GM21423 (cell line): ENCODE data around the gene CD36.

Experiments
- ATAC-seq: cut with Tn5 transposase; IDR thresholded peaks from one replicate; pipeline ENCODE4 v1.9.1; 2021; ENCODE audit warnings: mild to moderate bottlenecking, moderate library complexity; ENCODE audit not compliant: unreplicated experiment

The CD36 gene

DNA sequence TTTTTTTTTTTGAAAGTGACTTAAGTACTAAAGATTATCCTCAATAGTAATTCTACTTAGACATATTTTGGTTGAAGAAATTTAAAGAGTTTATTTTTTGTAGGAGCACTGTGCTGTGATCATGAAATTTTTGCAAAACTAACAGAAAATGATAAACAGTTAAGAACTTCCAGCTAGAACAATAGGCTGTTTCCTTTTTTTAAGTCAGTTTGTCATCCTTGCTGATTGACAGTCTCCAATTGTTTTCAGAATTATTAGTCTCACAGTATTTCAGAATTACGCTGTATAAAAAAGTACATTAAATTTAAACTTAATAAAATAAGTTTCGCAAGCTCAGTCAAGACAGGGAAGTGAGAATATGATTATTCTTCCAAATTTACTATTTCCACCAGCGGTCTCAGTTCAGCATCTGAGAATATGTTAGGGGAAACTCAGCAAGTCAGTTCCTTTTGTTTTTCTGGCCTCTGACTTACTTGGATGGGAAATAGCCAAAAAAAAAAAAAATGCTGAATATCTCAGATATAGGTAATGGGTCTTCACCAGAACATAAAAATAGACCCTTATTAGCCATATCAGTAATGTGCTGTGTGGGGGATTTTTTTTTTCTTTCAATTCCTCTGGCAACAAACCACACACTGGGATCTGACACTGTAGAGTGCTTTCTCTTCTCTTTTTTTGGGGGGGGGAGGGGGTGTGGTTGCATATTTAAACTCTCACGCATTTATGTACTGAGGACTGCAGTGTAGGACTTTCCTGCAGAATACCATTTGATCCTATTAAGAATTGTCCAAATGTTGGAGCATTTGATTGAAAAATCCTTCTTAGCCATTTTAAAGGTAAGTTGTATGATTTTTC, at the start of gene CD36:
CD36 (plus strand) TSS at position 732 of the 855 bp plus-strand sequence. CDS start 8,099 bp downstream, outside the sequence.
- ATAC-seq = no peak

DNA sequence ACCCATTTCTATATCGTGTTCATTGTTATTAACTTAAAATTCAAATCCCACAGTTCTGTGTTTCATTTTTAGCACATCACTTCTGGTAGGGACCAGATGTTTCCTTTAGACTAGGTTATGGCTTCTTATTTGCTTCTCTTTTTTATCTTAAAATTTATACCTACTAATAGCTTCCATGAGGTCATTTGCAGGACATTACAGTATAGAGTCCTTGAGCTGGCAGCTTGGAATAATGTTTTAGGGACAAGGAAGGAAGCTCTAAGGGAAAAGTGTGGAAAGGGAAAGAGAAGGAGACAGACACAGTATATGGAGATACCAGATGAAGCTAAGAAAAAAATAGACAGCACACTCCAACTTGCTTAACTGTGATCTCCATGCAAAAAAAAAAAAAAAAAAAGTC, 48.8 kb upstream of the CD36 start:
- ATAC-seq = no peak

DNA sequence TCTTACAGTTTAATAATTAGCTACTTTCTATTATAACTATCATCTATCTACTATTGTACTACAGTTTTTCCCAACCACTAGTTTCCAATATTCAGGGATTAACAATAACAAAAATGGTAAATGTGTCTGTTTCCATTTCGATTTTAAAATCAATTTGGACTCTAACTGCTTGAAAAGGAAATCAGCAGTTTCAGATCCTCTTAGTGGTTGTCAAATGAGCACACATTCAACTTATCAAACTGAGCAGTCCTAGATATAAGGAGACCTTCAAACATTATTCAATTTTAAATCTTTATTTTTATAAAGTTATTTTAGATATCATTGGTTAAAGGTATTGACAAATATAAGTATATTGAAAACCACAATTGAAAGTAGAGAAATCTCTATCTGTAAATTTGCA, 46.8 kb upstream of the CD36 start:
- ATAC-seq = no peak

DNA sequence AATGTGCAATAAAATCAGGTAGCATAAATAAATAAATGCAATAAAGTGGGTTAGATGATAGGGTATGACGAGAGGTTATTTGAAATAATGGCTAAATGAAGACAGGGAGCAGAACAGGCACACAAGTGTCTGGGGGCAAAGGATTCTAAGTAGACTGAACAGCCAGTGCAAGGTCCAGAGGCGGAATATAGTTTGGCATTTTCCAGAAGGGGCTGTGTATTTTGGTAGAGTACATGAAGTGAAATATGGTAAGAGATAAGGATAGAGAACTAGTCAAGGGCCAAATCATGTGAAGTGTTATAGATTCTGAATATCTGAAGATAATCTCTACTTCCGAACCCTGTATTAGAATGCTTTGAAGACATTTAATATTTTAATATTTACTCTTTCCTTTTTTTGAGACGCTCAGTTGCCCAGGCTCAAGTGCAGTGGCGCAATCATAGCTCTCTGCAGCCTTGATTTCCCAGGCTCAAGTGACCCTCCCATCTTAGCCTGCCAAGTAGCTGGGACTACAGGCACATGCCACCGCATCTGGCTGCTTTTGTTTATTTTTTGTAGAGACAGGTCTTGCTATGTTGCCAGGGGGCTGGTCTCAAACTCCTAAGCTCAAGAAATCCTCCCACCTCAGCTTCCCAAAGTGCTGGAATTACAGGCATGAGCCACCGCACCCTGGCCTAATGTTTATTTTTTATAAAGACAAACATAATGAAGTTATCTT, 44.4 kb upstream of the CD36 start:
- ATAC-seq = no peak

DNA sequence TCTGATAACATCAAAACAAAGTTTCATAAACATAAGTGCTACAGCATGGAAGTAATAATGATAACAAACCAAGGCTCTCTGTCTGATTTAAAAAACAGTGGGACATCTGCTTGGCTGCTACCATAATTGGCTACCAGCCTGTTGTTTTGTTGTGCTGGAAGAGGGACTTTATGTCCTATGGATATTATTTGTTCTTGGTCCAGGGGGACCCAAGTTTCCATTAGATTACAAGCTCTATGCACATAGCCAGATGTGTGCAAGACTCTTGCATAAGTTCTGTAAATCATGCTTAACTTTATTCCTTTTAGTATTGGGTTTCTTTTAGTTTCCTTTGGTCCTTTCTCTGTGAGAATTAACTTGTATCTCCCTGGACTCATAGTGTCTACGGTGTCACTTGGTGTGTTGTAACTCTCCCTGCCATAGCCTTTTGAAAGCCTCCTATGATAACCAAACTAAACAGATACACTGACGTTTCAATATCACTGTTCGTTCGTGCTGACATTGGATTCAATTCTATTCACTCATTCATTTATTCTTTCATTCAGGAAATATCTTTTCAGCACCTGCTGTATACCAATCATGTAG, 41.4 kb upstream of the CD36 start:
- no peak for ATAC-seq

DNA sequence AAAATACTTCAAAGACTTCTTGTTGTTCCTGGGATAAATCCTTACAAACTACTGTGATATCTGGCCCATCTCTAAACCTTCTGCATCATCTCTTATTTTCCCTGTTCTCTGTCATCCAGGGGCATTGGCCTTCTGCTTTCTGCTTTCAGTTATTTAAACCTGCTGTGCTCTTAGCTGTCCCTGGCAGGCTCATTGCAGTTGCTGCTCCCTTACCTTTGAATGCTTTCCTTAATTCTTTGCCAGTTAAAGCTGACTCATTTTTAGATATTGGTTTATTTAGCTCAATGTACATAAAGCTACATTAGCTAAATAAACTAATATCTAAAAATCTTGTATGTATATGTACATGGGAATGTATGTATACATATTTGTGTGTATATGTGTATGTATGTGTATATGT, 40.6 kb upstream of the CD36 start:
- no peak for ATAC-seq

DNA sequence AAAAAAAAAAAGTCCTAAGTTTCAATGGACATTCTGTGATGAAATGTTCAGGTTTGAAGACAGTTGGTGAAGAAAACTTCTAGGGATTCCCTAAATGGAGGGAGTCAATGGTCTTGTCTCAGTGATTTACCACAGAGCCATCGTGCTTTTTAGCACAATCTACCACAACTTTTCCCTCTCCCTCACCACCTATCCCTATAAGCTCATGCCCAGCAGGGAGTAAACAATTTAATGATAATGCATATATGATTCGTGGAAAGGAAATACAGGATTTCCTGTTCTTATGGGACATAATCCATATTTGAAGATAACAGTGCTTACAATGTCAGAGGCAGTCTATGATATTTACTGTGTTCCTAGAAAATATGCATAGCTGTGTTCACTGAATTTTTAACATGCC, 38.4 kb upstream of the CD36 start:
- ATAC-seq = no peak

DNA sequence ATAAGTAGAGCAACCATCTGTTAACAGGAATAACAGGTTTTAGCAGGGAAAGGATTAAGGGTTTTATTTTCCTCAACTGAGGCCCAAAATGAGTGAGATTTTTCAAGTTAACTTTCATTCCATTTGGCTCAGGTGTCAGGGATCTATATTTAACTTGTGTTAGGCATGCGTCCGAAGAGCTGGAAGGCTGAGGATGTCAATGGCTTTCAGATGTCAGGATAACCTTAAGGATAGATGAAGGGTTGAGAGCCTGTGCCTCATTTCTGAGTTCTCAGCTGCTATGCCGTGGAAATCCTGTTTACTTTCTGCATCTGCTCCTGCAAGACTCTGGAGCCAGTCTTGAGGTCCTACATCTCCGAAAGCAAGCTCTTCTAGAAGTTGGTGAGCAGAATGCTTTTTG, 36.4 kb upstream of the CD36 start:
- ATAC-seq = no peak

DNA sequence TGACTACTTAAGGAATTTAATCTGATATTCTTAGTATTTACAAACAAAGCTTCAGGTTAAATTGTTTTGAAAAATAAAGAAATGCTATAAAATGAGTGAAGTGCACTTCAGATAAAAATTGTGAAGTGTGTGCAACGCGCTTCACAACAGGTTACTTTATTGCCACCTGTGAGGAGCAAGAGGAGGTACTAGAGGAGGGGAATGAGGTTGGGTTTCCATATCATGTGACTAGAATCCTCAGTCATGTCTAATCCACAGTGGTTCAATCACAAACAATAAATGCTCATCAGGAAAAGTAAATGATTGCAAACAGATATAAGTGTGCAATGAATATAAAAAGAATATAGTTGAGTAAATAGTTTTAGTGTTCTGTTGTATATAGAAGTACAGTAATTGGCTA, 34.5 kb upstream of the CD36 start:
- ATAC-seq = no peak

DNA sequence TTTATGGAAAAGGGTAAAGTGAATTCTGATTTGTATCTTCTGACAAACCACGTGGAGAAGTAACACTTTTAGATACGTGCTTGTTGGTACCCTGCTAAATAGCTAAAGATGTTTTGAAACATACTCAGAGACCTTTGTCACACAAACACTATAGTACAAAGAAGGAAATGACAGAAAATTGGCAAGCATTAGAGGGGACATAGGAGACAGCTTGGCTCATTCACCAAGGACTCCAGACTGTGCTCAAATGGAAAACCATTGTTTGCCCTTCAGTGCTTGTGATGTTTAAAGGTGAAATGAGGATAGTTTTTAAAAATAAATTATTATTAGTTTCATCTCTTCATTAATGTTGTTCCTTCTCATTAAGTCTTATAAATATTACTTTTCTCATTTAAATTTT, 34.0 kb upstream of the CD36 start:
- no peak for ATAC-seq

DNA sequence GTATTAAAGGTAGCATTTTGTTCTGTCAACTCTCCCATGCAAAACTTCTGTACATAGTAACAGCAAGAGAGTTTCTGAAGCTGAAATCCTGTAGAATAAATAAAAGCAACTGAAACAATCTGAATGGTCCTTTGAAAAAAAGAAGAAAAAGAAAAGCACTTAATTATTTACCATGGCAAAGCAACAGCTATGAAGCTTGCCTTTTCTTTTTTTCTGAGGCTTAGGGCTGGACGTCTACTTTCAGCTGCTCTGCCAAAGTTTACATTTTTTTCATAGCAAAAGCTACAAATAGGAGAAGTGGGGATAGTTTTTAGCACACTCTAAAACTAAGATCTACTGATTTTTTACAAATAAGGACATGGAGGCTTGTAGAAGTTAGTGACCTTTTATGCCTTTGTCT, 31.3 kb upstream of the CD36 start:
- no peak for ATAC-seq

DNA sequence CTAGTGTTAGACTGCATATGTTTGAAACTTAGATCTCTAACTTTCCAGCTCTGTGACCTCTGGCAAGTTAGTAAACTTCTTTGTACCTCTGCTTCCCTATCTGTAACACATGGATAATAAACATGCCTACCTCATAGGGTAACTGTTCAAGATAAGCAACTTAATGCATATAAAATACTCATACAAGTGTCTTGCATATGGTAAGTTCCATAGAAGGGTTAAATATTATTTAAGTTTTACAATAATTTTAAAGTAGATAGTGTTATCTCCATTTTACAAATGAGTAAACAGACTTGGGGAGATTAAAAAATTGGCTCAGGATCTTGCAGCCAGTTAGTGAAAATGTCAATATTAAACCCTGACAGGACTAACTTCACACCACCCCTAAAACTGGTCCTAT, 30.1 kb upstream of the CD36 start:
- no peak for ATAC-seq

DNA sequence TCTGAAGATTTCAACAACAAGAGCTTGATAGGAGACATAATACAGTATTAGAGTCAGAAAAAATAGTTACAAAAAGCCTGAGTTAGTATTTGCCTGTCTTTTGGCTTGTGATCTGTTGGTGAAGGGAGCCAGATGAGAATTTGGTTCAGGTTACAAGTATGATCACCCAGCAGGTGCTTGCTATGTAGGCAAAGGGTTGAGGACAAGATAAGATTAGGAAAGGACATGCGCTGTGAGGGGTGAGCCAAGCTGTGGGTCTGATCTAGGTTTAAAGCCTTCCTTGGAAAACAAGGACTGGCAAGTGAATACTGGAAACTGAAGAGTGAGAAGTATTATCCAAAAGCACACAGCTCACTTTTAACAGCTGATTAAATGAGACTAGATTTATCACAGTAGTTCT, 28.7 kb upstream of the CD36 start:
- no peak for ATAC-seq

DNA sequence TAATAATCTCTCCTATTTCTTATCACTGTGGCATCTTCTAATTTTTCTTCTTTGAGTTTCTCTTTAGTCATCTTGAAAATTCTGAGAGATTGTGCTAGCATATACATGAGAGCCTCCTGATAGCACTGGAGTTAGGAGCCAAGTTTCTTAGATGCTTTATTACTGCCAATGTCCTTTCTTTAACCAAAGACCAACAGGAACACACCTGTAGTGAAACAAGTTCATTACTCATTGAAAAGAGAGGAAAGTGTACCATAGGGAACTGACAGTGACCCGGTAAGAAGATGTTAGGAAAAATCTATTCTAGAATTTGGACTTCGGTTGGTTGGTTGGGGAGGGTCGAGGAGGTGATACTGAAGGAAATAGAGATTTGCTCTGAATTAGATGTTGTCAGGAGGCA, 27.1 kb upstream of the CD36 start:
- no peak for ATAC-seq

DNA sequence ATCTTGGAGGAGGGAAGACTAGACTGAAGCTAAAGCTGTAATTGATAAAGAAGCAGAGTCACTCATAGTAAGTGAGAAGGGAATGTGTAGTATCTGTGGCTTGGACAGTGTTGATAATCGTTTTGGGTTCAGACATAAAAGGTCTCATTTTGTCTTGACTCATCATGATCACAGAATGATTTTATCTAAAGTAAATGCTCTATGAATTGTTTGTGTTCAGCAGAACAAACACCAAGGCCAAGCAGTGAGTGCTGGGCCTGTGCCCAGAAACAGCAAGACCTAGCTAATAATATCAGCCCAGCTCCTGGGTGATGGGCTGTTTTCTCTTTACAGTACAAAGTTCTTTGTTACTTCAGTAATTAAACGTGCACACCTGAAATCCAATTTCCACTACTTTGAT, 26.7 kb upstream of the CD36 start:
- ATAC-seq = no peak

DNA sequence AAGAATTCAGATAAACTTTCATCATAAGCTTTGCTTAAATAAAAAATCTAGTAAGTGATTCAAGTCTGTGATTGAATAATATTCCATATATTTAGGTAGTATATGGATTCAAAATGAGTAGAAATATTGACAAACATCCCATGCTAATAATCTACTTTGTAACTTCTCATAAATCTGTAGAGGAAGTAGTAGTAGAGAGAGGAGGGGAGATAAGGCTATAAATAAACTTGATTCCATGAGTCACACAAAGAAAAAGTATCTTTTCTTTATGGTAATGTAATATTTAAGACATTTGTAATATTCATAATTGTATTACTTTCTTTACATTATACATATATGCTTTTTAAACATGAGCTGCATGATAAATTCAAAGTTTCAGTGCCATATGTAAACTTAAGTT, 25.6 kb upstream of the CD36 start:
- no peak for ATAC-seq

DNA sequence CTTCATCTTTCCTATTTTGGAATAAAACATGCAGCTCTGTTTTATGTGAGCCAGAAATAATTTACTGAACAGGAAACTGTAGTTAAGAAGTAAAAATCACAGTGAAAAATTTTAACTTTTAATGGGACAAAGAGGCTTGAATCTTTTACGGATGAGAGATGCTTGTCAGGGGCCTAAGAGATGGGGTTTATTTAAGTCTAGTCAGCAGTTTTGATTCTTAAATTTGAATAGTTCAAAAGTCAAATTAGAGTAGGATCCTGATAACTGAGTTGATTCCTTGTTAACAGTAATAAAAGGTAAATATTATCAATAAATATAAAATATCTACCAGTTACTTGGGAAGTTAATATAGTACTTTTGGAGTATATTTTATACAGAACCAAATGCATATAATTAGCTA, 24.9 kb upstream of the CD36 start:
- ATAC-seq = no peak

DNA sequence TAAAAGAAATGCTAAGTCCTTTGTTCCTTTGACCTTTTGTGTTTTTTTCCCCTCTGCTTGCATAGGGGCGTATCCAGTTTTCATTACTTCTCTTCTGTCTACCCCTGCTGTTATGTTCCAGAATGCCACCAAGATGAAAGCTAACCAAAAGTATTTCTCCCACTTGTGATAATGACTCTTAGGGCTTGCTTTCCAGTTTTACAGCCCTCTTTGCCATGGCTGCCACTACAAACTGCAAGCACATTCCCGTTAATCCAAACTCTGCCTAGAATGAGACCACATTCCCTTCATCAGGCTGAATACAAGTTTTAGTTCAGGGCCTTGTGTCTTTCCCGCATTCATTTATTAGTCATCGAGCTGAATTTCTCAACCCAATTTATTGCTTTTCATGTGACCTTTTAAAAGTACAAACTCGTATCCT, 23.6 kb upstream of the CD36 start:
- no peak for ATAC-seq

DNA sequence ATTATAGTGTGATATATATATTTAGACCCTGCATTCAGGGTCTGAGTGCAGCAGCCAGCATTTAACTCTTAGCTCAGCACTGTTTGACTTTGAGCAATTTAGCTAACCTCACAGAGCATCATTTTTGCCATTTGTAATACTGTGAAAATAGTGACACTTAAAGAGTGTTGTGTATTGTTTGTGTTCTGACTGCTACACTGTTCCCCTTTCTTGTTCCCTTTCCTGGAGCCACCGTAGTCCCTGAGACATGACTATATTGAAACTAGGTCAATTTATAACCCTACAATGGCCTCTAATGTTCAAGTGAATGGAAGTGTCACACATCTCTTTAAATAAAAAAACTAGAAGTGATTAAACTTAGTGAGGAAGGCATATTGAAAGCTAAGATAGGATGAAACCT, 20.3 kb upstream of the CD36 start:
- ATAC-seq = no peak

DNA sequence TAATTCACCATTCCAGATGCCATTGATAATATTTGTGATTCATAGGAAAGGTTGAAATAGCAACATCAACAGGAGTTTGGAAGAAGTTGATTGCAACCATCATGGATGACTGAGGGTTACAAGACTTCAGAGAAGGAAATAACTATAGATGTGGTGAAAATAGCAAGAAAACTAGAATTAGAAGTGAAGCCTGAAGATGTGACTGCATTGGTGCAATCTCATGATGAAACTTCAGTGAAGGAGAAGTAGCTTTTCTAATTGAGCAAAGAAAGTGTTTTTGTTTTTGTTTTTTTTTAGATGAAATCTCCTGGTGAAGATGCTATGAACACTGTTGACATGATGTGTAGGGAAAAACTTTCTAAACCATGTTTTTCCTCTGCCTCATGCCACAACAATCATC, 18.7 kb upstream of the CD36 start:
- no peak for ATAC-seq

DNA sequence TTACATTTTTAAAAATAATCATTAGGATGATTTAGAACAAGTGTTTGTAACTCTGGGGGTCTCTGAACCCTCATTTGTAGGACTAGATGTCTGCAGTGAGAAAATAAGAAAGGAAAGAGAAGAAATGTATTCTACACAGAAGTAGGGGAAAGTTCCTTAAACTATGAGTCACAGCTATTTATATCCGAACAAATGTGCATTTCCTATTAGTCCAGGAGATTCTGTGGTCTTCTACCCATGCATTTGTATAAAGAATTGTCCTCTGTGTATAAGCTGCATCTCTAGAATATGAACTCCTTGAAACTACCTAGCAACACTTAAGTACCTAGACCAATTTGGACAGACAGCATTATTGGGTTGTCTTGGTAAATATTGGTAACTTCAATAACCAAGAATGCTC, 15.9 kb upstream of the CD36 start:
- ATAC-seq = no peak
